Peyer's patch (tissue), 4 donors: ENCODE data around the gene SCLY.

Experiments used
- POLR2A ChIP-seq, 2 donors: fragments of 450-650 bp; IDR thresholded peaks; one replicate each; pipeline ENCODE4 v1.5.1; 2017; ENCODE audit warnings: antibody characterized with exemption in 2 of 2, mild to moderate bottlenecking in 2 of 2, moderate library complexity in 2 of 2
- TF ChIP-seq, protein P1 (sequence below), 6 experiments: fragments of 450-650 bp in 4 of 6; fragments of 200-600 bp in 2 of 6; sonication (generic) in 1 of 6; IDR thresholded peaks; one replicate each; pipeline ENCODE4 v1.5.1; 2017 to 2019; ENCODE audit warnings: antibody characterized with exemption in 6 of 6, mild to moderate bottlenecking in 3 of 6, moderate library complexity in 1 of 6

GRCh38 chr2:238140721-238141540 lies 80.1 kb downstream of the SCLY start:
- no peak for TF ChIP-seq POLR2A (IDR thresholded peaks at IDR 0.05)
- TF ChIP-seq, protein P1, sequence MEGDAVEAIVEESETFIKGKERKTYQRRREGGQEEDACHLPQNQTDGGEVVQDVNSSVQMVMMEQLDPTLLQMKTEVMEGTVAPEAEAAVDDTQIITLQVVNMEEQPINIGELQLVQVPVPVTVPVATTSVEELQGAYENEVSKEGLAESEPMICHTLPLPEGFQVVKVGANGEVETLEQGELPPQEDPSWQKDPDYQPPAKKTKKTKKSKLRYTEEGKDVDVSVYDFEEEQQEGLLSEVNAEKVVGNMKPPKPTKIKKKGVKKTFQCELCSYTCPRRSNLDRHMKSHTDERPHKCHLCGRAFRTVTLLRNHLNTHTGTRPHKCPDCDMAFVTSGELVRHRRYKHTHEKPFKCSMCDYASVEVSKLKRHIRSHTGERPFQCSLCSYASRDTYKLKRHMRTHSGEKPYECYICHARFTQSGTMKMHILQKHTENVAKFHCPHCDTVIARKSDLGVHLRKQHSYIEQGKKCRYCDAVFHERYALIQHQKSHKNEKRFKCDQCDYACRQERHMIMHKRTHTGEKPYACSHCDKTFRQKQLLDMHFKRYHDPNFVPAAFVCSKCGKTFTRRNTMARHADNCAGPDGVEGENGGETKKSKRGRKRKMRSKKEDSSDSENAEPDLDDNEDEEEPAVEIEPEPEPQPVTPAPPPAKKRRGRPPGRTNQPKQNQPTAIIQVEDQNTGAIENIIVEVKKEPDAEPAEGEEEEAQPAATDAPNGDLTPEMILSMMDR (IDR thresholded peaks at IDR 0.05): no peak
